ENCODE measurements around the gene TPT1. TPM values are rescaled to one million over a fixed set of nuclear protein-coding genes. Genes with fewer than 3 reads are reported as not detected.

The TPT1 gene
- total RNA-seq, 4 donors from 2014 or later = 4,074 to 4,420 (median 4,249) TPM

DNA sequence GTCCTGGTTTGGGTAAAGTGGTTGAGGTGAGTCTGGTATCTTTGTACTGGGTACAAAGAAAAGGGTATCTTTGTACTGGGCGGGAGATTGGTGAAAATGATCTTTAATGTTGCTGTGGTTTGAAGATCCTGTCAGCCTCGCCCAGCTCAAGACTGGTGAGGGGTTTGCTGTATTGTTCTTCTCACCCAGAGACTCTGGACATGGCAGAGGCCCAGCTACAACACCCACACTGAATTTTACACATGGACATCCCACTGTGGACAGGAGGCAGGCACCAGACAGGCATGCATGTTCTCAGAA lies 42.8 kb downstream of the TPT1 start:
- TF ChIP-seq, protein P1, sequence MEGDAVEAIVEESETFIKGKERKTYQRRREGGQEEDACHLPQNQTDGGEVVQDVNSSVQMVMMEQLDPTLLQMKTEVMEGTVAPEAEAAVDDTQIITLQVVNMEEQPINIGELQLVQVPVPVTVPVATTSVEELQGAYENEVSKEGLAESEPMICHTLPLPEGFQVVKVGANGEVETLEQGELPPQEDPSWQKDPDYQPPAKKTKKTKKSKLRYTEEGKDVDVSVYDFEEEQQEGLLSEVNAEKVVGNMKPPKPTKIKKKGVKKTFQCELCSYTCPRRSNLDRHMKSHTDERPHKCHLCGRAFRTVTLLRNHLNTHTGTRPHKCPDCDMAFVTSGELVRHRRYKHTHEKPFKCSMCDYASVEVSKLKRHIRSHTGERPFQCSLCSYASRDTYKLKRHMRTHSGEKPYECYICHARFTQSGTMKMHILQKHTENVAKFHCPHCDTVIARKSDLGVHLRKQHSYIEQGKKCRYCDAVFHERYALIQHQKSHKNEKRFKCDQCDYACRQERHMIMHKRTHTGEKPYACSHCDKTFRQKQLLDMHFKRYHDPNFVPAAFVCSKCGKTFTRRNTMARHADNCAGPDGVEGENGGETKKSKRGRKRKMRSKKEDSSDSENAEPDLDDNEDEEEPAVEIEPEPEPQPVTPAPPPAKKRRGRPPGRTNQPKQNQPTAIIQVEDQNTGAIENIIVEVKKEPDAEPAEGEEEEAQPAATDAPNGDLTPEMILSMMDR (IDR thresholded peaks at IDR 0.05; ENCODE audit: low read depth) = no peak

DNA sequence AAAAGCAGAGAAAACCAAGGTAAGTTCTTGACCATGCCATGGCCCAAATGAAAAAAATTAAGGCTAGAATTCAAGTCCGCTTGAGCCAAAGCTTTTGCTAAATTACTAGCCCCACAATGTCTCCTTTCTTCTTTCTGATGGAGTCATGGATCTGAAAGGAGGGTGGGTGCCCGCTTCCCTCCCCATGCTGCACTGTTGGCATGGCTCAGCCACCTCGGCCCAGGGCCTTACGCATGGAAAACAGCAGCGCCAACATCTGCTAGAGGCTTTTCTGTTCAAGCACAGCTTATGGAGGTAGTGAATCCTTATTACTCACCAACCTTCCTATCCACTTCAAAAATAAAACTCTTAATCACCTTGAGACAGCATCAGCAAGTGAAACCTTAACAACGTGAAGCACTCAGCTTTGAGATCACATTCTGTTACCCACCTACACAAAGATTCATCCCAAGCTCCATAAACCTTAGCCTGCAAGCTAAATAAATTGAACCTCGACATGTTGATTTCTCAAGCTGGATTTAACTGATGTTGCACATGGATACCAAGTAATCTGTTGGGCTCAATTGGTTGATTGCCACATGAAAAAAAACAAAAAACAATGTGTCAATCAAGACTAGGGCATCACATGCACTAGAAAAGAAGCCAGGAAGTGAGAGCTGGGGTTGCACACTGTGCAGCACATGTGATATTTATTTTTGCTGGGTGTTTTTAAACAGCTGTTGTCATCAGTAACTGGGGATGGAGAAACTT lies 43.4 kb downstream of the TPT1 start:
- TF ChIP-seq, protein P1 (IDR thresholded peaks at IDR 0.05; ENCODE audit: low read depth) = no peak

DNA sequence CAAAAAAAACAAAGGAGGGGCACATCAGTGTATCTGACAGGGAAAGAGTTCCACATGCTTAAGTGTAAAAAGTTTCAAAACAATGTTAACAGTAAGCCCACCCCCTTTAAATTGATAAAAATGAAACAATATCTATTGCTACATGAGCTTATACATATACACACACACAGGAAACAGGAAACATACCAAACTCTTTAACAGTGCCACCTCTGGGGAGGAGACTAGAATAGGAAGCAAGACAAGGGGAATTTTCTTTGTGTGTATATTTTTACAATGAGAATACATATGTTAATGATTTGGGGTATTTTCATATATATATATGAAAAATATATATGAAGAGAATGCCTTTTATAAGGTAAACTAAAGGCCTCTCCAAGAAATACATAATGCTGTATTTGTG lies 44.7 kb downstream of the TPT1 start:
- TF ChIP-seq, protein P1 (IDR thresholded peaks at IDR 0.05; ENCODE audit: low read depth) = no peak

GRCh38 chr13:45295536-45295935 lies 45.4 kb downstream of the TPT1 start:
- TF ChIP-seq, protein P1 (IDR thresholded peaks at IDR 0.05; ENCODE audit: low read depth) = no peak

DNA sequence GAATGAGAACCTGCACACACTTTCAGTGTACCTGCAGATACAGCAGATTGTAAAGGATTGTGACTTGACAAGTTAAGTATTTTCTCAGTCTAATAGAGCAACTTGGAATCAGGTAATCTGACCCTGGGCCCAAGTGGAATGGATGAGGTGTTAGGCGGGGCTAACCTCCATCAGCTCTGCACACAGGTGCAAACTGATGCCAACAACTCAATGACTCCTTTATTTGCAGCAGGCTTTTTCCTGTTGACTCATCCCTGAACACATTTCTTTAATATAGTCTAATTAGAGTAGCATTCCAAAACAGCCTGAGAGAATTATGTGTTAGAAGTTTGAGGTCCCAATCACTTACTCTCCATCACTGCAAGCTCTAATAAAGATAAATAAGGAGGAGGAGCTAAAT lies 48.8 kb downstream of the TPT1 start:
- TF ChIP-seq, protein P1 (IDR thresholded peaks at IDR 0.05; ENCODE audit: low read depth) = no peak

- TF ChIP-seq, protein P1 (IDR thresholded peaks at IDR 0.05; ENCODE audit: low read depth) = no peak
Measured at GRCh38 chr13:45289936-45290563, 50.9 kb downstream of the TPT1 start.

Small RNA genes within 50 kb of the gene (small RNA-seq; reads per million reads assigned to genes)
- gene SNORA31 = 1,048 reads per million, percentile 99 among the genes with 10 or more reads in this experiment

Other genes with a start within 250 kb of the TPT1 start
- gene GTF2F2, start 220.7 kb downstream of the TPT1 start, total RNA-seq = 10 to 100 TPM in 3 of 4 donors, 1 to 10 TPM in 1; 9.0 to 21.5 (median 15.2) TPM
- gene KCTD4, start 140.1 kb downstream of the TPT1 start, total RNA-seq = not detected
- 10 to 100 TPM; 13.1 to 29.2 (median 15.8) TPM for gene SLC25A30, start 77.2 kb upstream of the TPT1 start, total RNA-seq
- 10 to 100 TPM; 19.0 to 32.1 (median 26.7) TPM for gene COG3, start 123.8 kb upstream of the TPT1 start, total RNA-seq

Data from subcutaneous adipose tissue (tissue), 4 donors.